GM21447 (cell line): ENCODE data around the gene CDK18.
"Not testable (repeated sequence)": the region's sequence is repeated elsewhere in the genome, so short reads cannot be mapped to it uniquely, and the experiment has no call there.

ENCODE experiments used
- ATAC-seq: cut with Tn5 transposase; IDR thresholded peaks from one replicate; pipeline ENCODE4 v1.9.1; 2021; ENCODE audit not compliant: unreplicated experiment

CDK18 gene

DNA sequence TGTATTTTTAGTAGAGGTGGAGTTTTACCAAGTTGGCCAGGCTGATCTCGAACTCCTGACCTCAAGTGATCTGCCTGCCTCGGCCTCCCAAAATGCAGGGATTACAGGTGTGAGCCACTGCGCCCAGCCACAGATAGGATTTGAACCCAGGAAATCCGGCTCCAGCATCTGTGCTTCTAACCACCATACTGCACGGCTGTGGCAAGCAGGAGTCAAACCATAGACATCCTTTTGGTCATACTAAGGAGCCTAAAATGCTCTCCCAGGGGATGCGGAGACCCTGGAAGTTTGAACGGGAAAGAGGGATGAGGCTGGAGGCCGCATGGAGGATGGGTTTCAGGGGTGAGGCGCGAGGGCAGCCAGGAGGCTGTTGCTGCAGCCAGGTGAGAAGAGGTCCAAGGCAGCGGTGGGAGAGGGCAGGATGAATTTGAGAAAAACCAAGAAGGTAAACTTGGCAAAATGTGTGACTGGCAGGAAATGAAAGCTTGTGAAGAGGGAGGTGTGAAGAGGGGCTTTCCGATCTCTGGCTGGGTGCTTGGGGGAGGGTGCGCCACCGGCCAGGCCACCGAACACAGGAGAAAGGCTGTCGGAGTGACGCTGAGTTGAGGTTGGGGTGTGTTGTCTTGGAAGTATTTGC is 24.0 kb upstream of the CDK18 start:
- ATAC-seq: peak; percentile 78

GRCh38 chr1:205481218-205481617 is 23.3 kb upstream of the CDK18 start:
- no peak for ATAC-seq

DNA sequence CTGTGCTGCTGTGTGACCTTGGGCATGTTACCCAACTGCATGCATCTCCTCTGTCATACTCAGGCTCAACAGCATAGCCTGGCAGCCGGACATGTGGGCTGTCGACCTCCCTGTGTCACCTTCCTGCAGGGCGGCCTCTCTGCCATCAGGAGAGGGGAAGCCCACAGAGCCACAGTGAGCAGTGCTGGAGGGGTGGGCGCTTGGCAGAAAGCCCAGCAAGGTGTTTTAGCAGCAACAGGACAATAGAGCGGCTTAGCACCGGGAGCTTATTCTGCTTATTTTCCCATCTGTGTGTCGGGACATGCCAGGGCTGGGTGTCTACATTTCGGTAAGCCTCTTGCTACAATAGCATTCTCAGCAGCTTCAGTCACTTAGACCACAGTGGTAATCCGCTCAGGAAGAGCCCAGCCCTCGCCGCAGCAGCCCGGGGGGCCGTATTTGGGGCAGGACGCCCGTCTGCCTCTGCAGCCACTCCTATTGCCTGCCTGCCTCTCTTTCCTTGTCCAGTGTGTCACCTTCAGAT is 22.8 kb upstream of the CDK18 start:
- ATAC-seq: no peak

DNA sequence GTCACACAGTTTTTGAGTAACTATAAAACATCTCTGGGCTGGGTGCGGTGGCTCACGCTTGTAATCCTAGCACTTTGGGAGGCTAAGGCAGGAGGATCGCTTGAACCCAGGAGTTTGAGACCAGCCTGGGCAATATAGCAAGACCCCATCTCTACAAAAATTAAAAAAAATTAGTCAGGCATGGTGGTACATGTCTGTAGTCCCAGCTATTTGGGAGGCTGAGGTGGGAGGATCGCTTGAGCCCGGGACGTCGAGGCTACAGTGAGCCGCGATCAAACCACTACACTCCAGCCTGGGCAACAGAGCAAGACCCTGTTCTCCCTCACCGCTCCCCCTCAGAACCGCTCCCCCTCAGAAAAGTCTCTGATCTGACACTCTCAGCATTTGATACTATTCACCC is 21.9 kb upstream of the CDK18 start:
- ATAC-seq: not testable (repeated sequence)

DNA sequence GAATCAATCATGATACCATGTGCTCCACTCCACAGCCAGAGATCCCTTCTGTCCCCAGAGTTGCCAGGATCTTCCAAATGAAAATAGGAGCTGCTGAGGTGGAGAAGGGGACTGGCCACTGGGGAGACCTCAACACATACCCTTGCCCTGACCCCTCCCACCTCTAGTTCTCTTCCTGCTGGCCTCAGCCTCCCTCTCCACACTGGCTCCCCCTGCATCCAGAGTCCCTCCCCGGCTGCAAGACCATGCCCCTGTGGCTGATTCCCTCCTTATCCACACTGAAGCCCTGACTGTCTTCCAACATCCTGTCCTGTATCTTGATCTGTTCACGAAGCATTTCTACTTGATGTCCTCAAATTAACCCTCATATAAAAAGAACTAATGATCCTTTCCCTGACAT is 21.1 kb upstream of the CDK18 start:
- ATAC-seq: no peak

GRCh38 chr1:205484985-205485967 is 19.2 kb upstream of the CDK18 start:
- no peak for ATAC-seq

GRCh38 chr1:205486258-205486657 is 18.2 kb upstream of the CDK18 start:
- no peak for ATAC-seq

- peak; percentile 57 for ATAC-seq
Observed at GRCh38 chr1:205488074-205488723, 16.3 kb upstream of the CDK18 start.

- ATAC-seq: no peak
Observed at GRCh38 chr1:205491794-205492193, 12.7 kb upstream of the CDK18 start.

DNA sequence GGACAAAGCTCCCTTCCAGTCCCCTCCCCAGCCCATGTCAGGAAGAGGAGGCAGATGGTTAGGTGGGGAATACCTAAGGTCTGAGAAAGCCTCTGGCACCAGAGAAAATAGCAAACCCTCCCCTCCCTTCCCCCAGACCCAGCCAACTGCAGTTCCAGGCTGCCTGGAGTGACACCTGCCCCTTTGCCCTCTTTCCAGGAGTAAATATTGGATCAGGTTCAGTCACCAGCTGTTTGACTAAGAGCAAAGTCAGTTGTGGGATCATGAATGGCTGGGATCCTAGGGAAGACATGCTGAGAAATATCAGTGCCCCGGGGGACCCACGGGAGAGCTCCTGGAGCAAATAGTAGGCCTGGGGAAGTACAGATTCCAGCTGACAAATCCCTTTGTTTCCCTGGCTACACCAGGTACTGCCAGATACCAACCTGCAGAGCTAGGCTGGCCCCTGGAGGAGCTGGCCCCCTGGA is 12.2 kb upstream of the CDK18 start:
- no peak for ATAC-seq

- ATAC-seq: no peak
Observed at GRCh38 chr1:205492774-205493173, 11.7 kb upstream of the CDK18 start.

DNA sequence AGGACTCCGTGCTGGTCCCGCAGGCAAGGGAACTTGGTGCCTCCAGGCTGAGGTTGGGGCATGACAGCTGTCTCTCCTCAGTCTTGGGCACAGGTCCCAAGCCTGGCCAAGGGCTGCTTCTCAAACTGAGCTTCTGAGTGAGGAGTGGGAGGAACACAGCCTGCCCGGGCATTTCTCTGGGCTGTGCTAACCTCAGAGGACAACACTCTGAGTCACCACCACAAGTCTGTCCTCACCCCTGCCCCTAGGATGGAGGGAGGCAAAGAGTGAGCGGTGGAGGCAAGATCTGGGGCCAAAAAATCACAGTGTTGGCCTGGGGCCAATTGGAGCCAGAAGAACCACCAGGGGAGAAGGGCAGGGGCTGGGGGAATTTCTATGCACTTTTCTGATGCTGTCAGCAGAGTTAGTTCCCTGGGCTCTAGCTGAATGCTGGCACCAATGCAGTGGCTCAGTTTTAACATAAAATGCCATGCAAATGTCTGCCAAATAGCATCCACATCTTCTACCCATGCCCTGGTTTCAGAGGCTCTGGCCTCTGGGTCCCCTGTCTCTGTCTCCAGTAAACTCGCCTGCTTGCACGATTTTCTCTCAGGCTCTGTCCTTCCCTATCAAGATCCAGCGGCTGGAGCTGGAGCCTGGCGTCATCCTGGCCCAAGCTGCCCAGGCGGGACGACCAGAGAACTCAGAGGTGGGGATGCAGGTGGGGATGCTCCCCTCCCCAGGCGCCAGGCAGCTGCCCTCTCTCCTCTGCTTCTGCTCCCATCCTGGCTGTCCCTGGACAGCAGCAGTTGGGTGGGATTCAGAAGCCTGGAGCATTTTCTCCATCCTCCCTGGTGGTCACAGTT is 11.0 kb upstream of the CDK18 start:
- no peak for ATAC-seq

GRCh38 chr1:205494115-205494514 is 10.4 kb upstream of the CDK18 start:
- no peak for ATAC-seq

- ATAC-seq: no peak
Observed at GRCh38 chr1:205495237-205495823, 9.1 kb upstream of the CDK18 start.

DNA sequence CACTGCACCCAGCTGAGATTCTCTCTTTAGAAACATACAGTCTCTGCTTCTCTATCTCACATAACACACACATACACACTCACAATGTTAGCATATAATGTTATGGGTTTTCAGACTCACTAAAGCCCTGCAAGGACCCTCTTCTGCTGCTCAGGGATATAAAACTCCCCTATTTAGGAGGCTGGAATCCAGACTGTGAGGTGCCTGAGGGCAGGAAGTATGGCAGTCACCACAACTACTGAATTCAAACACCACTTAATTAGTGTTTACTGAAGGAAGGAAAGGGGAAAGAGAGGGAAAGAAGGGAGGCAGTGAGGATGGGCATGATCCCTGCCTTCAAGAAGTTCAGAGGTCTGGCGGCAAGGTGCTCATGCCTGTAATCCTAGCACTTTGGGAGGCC is 7.8 kb upstream of the CDK18 start:
- ATAC-seq: no peak

GRCh38 chr1:205497351-205497750 is 7.1 kb upstream of the CDK18 start:
- no peak for ATAC-seq

DNA sequence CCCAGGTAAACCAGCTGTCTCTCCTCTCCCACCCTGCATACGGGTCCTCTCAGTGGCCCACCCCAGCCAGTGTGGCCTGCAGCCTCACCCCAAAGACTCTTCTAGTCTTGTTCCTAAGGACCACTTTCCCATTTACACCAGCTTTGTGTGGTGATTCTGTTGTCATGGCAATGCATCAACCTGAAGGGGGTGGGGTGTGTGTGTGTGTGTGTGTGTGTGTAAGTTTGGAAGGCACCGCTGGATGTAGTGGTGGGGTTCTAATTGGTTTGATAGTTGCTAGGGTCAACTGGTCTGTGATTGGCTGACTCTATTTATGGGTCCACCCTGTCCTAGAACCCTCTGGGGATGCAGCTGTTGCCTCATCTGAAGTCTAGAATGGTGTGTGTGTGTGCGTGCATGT is 4.7 kb upstream of the CDK18 start:
- ATAC-seq: no peak

DNA sequence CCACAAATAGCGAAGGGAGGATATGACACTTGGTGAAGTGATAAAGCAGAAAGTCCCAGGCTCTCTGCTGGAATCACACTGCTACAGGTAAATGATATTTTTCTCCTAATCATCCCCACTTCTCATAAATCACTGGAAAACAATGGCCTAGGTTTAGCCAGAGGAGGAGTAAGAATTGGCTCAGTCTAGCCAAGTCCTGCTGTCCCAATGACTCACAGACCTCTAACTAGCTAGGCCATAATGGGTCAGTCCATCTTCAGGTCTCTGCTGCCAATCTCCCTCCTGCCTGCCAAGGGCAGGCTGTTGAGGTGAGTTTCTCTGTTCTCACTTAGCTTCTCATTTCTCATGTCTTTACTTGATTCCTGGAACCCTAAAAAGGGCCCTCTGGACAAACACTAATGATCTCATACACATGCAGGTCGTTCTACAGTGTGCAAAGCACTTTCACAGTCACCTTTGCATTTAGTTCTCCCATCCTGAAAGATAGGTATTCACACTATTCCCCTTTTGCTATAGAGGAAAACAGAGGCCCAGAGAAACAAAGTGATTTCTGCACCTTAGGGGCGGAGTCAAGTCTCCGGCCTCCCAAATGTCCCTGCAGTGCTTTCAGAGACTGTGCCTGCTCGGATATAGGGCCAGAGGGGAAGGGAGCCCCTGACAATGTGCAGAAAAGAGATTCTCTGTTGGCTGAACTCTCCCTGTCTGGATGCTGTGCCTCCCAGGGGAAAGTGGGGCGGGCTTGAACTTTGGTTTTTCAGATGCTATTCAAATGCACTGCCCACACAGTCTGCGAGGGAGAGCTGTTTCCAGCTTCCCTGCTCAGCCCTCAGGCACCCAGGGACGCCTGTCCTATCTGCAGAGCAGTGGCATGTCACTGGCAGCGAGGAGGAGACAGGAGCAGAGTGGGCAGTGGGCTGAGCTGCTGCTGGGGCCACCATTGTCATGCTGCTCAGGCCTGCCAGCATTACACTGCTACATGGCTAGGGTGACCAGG is 3.9 kb upstream of the CDK18 start:
- ATAC-seq: no peak
